GM23248 (cell line): ENCODE measurements around the gene ARIH2.

Experiments used
- EZH2 ChIP-seq: fragments of 200-600 bp; sonication (generic); IDR thresholded peaks from 2 replicates; pipeline ENCODE4 v1.6.1; 2018; ENCODE audit warnings: antibody characterized with exemption, mild to moderate bottlenecking; ENCODE audit not compliant: insufficient read depth, poor library complexity, severe bottlenecking
- EZH2phosphoT487 ChIP-seq: fragments of 200-600 bp; sonication (generic); IDR thresholded peaks from 2 replicates; pipeline ENCODE4 v1.6.1; 2018; ENCODE audit warnings: antibody characterized with exemption, moderate library complexity, mild to moderate bottlenecking, low read depth; ENCODE audit not compliant: insufficient read depth

DNA sequence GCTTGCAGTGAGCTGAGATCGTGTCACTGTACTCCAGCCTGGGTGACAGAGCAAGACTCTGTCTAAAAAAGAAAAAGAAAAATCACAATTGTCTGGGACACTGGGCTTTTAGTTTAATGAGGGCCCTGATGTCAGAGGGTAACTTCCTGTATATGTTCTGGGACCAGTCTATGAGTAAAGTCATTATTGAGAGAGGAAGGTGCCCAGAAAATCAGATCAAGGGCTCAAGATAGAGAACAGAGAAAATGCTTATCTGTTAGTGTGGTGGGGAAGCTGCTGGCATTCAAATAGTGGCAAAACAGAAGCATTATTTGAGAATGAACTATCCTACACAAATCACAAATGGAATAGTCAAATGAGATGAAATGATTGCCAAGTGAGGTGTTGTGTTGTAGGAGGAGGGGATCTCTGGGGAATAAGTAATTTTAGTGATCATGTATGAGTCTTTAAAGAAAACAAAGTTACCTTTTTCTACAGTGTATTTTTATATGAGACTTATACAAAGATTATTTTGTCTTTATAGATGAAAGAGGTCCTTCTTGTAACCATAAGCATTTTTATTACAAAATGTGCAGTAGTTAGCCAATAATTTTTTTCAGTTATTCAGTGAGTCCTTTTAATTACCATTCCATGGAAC is 13.4 kb downstream of the ARIH2 start:
- no peak for TF ChIP-seq EZH2
- no peak for TF ChIP-seq EZH2phosphoT487
